Stimulated activated CD8-positive, alpha-beta memory T cell treated with anti-CD3 and anti-CD28 coated beads, Interleukin-15, amount 100 ng/mL, for 4 hours (primary cell): ENCODE data around the gene SDCBP2.
"Not testable (repeated sequence)": the region's sequence is repeated elsewhere in the genome, so short reads cannot be mapped to it uniquely, and the experiment has no call there.

ENCODE experiments used
- DNase-seq, 2 donors: peaks; one replicate each; pipeline ENCODE4 v3.0.0-alpha.2; 2020; ENCODE audit warnings: low read depth in 2 of 2

The SDCBP2 gene

DNA sequence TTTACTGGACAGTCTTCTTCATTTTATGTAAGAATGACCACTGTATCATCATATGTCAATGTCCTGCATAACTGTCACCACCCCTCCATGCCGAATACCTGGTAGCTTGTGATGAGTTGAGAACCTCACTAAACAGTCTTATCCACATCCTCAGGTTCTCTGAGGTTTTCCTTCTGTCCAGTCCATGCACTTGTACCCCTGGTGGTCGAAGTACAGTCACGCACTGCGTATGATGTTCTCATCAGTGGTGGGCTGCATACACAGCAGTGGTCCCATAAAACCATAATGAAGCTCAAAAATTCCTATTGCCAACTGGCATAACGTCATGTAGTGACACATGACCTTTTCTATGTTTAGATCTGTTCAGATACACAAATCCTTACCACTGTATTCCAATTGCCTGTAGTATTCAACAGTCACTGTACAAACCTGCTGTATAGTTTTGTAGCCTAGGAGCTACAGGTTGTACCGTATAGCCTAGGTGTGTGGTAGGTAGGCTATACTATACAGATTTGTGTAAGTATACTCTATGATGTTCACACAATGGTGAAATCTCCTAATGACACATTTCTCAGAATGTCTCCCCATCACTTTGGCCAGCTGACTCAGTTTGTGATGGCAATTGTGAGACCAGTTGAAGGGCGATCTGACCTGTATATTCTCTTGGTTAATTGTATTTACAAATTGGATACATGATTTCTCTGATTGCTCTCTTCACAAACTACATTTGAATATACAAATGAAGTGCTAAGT is 31.3 kb upstream of the SDCBP2 start:
- DNase-seq: no peak

GRCh38 chr20:1357921-1358671 is 29.2 kb upstream of the SDCBP2 start:
- peak in 1 of 2 donors; percentile 10 for DNase-seq

DNA sequence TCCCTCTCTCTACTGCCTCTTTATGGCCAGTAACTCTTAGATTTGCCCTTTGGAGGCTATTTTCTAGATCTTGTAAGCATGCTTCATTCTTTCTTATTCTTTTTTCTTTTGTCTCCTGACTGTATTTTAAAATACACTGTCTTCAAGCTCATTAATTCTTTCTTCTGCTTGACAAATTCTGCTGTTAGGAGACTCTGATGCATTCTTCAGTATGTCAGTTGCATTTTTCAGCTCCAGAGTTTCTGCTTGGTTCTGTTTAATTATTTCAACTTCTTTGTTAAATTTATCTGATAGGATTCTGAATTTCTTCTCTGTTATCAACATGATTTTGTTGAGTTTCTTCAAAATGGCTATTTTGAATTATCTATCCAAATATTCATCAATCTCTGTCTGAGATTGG is 25.0 kb upstream of the SDCBP2 start:
- DNase-seq: no peak

DNA sequence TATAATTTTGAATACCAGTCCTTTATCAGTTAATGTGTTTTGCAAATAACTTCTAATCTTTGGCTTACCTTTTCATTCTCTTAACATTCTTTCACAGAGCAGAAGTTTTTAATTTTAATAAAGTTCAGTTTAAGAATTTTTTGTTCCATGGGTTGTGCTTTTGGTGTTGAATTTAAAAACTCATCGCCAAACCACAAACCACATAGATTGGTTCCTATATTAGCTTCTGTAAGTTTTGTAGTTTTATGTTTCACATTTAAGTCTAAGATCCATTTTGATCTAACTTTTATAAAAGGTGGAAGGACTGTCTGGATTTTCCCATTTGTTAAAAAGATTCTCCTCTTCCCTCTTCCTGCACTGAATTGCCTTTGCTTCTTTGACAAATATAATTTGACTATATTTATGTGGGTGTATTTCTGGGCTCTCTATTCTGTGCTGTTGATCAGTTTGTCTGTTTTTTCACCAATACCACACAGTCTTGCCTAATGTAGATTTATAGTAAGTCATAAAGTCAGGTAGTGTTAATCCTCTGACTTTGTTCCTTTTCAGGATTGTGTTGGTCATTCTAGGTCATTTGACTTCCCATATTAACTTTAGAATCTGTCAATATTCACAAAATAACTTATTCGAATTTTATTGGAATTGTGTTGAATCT is 17.5 kb upstream of the SDCBP2 start:
- no peak for DNase-seq

GRCh38 chr20:1345756-1346093 is 16.8 kb upstream of the SDCBP2 start:
- no peak for DNase-seq

- no peak for DNase-seq
These were observed 16.3 kb upstream of the SDCBP2 start for GRCh38 chr20:1345030-1345755.

GRCh38 chr20:1343446-1344124 is 14.6 kb upstream of the SDCBP2 start:
- DNase-seq: not testable (repeated sequence)

- DNase-seq: no peak
These were observed 12.8 kb upstream of the SDCBP2 start for GRCh38 chr20:1341561-1342265.

- no peak for DNase-seq
These were observed 9.9 kb upstream of the SDCBP2 start for GRCh38 chr20:1338801-1339200.

GRCh38 chr20:1338096-1338495 is 9.2 kb upstream of the SDCBP2 start:
- no peak for DNase-seq

GRCh38 chr20:1337441-1337840 is 8.5 kb upstream of the SDCBP2 start:
- DNase-seq: no peak

DNA sequence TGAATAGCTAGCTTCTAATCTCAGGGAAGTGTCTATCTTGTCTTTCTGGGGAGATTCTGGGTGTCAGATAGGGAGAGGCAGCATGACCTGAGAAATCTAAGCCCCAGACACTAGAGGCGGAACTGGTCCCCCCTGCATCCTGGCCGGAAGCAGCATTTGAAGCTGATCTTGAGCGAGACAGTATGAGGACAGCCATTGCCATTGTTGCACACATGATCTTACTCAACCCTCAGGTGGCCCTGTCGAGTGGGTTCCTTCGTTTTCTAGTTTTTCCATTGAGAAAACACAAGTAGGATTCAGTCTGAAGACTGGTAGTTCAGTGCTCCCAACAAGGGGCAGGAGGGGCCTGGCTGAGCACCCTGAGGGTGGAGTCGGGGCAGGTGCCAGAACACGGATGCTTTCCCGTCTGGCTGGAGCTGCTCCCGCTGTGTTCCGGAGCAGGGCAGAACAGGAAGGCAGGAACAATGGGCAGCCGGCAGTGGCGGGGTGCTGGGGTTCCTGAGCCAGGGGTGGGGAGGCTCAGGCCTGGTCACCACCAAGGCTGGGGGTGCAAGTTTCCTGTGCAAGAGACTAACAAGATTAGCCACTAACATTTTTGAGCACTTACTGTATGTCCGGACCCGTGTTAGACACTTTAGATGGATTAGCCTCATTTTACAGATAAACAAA is 7.9 kb upstream of the SDCBP2 start:
- no peak for DNase-seq

DNA sequence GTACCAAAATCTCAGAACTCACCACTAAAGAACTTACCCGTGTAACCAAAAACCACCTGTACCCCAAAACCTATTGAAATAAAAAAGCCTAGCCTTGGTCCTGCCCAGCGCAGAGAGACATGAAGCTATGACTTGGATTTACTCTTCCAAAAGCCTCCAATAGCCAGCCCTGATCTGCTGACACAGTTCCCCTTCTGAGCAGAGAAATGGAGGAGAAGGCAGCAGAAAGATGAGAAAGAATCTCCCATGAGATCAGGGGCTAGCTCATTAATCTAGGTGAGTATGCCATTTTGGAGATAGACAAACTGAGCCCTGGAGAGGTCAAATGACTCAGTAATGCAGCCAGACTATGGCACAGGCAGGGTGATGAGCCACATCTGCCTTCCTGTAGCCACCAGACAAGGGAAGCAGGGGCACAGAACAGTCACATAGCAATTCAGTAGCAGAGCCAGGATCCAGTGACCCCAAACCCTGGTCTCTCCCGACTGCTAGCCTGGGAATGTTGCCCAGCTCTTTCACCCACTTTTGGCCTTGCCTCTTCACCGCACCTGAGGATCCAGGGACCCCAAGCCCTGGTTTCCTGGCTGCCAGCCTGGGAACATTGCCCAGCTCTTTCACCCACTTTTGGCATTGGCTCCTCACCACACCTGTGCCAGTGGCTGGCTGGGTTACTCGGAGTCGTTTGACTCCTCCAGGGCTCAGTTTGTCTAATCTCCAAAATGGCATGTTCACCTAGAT is 7.2 kb upstream of the SDCBP2 start:
- no peak for DNase-seq

- no peak for DNase-seq
These were observed 5.8 kb upstream of the SDCBP2 start for GRCh38 chr20:1334761-1335160.

DNA sequence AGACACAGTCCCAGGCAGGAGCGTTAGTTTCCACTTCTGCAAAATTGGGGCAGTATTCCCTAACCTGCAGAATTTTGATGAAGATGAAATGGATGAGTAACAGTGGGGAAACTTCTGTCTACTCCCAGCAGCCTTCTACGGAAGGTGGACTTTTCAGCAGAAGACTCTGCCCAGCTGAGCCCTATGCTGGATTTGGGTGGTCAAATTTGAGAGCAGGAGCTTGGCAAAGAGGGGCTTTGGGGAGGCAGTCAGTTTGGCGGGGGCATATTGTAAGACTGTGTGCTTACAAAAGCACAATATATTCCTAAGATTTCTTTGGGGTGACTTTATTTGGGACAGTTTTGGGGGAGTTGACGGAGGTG is 5.4 kb upstream of the SDCBP2 start:
- DNase-seq: no peak

GRCh38 chr20:1333462-1334369 is 4.8 kb upstream of the SDCBP2 start:
- no peak for DNase-seq

DNA sequence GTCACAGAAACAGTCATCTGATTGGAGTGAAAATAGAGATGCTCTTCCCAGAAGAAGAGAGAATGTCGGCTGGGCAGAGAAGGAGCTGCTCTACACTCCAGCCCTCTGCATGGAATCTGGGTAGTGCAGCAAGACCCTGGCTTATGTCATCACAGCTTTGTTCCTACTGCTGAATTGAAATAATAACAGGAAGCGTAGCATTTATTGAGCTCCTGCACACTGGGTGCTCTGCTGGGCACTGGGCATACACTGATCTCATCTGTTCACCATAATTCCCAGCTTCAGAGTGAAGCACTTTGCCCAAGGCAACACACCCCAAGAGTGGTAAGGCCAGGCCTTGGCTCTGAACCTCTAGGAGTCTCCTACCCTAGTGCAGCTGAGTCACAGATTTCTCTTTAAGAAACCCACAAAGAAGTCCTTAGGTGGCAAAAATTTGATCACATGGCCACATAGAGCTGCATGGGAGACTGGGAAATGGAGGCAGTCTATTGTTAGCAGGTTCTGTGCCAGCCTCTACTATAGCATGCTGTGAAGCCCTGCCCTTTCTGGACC is 3.9 kb upstream of the SDCBP2 start:
- DNase-seq: no peak

- DNase-seq: no peak
These were observed 3.0 kb upstream of the SDCBP2 start for GRCh38 chr20:1331801-1332453.
